NOMO-1 (cell line): ENCODE data around the gene FBXW9.
"Not testable (repeated sequence)": the region's sequence is repeated elsewhere in the genome, so short reads cannot be mapped to it uniquely, and the experiment has no call there.

Experiments
- DNase-seq, 2 experiments: peaks; one replicate each; lab custom pipeline; 2025; ENCODE audit not compliant: unreplicated experiment in 2 of 2; lab: John Stamatoyannopoulos, UW

The FBXW9 gene

GRCh38 chr19:12715929-12716328, 19.5 kb upstream of the FBXW9 start:
- DNase-seq, result no peak

- no peak for DNase-seq
These were observed 18.7 kb upstream of the FBXW9 start for GRCh38 chr19:12715102-12715501.

- not testable (repeated sequence) for DNase-seq
These were observed 16.9 kb upstream of the FBXW9 start for GRCh38 chr19:12713304-12713703.

- not testable (repeated sequence) for DNase-seq
These were observed 15.6 kb upstream of the FBXW9 start for GRCh38 chr19:12712077-12712476.

GRCh38 chr19:12711187-12711586, 14.8 kb upstream of the FBXW9 start:
- no peak for DNase-seq

GRCh38 chr19:12708641-12709040, 12.2 kb upstream of the FBXW9 start:
- no peak for DNase-seq

GRCh38 chr19:12706332-12706718, 9.9 kb upstream of the FBXW9 start:
- DNase-seq, result no peak

- no peak for DNase-seq
These were observed 9.4 kb upstream of the FBXW9 start for GRCh38 chr19:12705654-12706331.

GRCh38 chr19:12705169-12705568, 8.7 kb upstream of the FBXW9 start:
- no peak for DNase-seq

- DNase-seq, result peak in 1 of 2 experiments; percentile 5
These were observed 6.6 kb upstream of the FBXW9 start for GRCh38 chr19:12703046-12703445.

GRCh38 chr19:12701596-12702282, 5.3 kb upstream of the FBXW9 start:
- DNase-seq, result no peak

GRCh38 chr19:12698138-12698537, 1.7 kb upstream of the FBXW9 start:
- no peak for DNase-seq

GRCh38 chr19:12697425-12697824, 994 bp upstream of the FBXW9 start:
- DNase-seq, result not testable (repeated sequence)

GRCh38 chr19:12695997-12696365, 450 bp downstream of the FBXW9 start:
- DNase-seq, result no peak

- DNase-seq, result no peak
These were observed 917 bp downstream of the FBXW9 start for GRCh38 chr19:12695514-12695913.

GRCh38 chr19:12695096-12695495, 1.3 kb downstream of the FBXW9 start:
- no peak for DNase-seq

GRCh38 chr19:12694641-12695040, 1.8 kb downstream of the FBXW9 start:
- DNase-seq, result no peak

- no peak for DNase-seq
These were observed 3.5 kb downstream of the FBXW9 start for GRCh38 chr19:12692960-12693359.

- no peak for DNase-seq
These were observed 6.7 kb downstream of the FBXW9 start for GRCh38 chr19:12689581-12690216.

GRCh38 chr19:12689012-12689411, 7.4 kb downstream of the FBXW9 start:
- DNase-seq, result no peak

- no peak for DNase-seq
These were observed 8.8 kb downstream of the FBXW9 start, which contains the start of gene GNG14 for GRCh38 chr19:12687496-12688196. Gene GNG14 (plus strand): TSS chr19:12687998. CDS start chr19:12688049, 51 bp downstream.
